Ishikawa (cell line): ENCODE results near the gene SLC22A15.

Experiments
- CEBPB ChIP-seq: IDR thresholded peaks from 2 replicates; pipeline ENCODE4 v1.6.1; 2012
- CREB1 ChIP-seq: IDR thresholded peaks from 2 replicates; pipeline ENCODE4 v1.6.1; 2012; ENCODE audit warnings: low read depth
- EGR1 ChIP-seq: IDR thresholded peaks from 2 replicates; pipeline ENCODE4 v1.6.1; 2012
- EP300 ChIP-seq: IDR thresholded peaks from 2 replicates; pipeline ENCODE4 v1.6.1; 2012; ENCODE audit warnings: borderline replicate concordance
- FOXM1 ChIP-seq: IDR thresholded peaks from 2 replicates; pipeline ENCODE4 v1.6.1; 2012; ENCODE audit warnings: low read depth, borderline replicate concordance
- NFIC ChIP-seq: IDR thresholded peaks from 2 replicates; pipeline ENCODE4 v1.6.1; 2012
- RAD21 ChIP-seq: IDR thresholded peaks from 2 replicates; pipeline ENCODE4 v1.6.1; 2012; ENCODE audit warnings: low read depth
- TAF1 ChIP-seq: IDR thresholded peaks from 2 replicates; pipeline ENCODE4 v1.6.1; 2012; ENCODE audit warnings: low read depth, mild to moderate bottlenecking
- TCF12 ChIP-seq: IDR thresholded peaks from 2 replicates; pipeline ENCODE4 v1.6.1; 2012; ENCODE audit warnings: low read depth
- TEAD4 ChIP-seq: IDR thresholded peaks from 2 replicates; pipeline ENCODE4 v1.6.1; 2012
- YY1 ChIP-seq: IDR thresholded peaks from 2 replicates; pipeline ENCODE4 v1.6.1; 2012; ENCODE audit warnings: low read depth
- ZBTB7A ChIP-seq: IDR thresholded peaks from 2 replicates; pipeline ENCODE4 v1.6.1; 2012; ENCODE audit warnings: low read depth
- TF ChIP-seq, protein P1 (sequence below): IDR thresholded peaks from 2 replicates; pipeline ENCODE4 v1.6.1; 2012
- TF ChIP-seq, protein P2 (sequence below): IDR thresholded peaks from 2 replicates; pipeline ENCODE4 v1.6.1; 2012
- TF ChIP-seq, protein P3 (sequence below): IDR thresholded peaks from 2 replicates; pipeline ENCODE4 v1.6.1; 2012; ENCODE audit warnings: low read depth, mild to moderate bottlenecking

SLC22A15 gene

DNA sequence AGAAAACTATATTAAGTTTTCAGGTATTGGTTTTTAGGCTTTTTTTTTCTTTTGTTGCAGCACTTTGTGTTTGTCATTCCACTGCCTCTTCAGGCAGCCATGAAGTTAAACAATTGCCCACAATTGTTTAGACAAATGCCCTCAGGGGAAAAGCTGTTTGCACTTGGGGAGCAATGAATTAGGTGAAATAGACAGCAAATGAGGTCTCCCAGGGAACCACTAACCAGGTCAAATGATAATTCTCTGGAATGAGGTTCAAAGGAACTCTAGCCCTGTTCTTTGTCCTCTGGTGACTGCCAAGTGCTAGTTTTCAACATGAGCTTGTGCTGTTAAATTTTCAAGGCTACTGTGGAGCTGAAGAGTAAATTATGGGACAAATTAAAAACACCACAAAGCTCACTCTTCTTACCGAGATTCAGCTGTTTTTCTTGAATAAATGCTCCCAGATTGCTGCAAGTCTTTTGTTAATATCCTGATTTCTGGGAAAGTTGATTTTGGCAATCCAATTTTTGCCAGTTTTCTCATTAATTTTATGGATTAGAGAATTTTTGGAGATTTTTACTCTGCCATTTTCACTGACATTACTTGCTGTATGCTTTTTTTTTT, 119.8 kb downstream of the SLC22A15 start:
- TF ChIP-seq, protein P1, sequence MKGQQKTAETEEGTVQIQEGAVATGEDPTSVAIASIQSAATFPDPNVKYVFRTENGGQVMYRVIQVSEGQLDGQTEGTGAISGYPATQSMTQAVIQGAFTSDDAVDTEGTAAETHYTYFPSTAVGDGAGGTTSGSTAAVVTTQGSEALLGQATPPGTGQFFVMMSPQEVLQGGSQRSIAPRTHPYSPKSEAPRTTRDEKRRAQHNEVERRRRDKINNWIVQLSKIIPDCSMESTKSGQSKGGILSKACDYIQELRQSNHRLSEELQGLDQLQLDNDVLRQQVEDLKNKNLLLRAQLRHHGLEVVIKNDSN: no peak
- TF ChIP-seq EGR1 (no peak), TCF12 (no peak), NFIC (no peak), RAD21 (no peak), FOXM1 (no peak), TAF1 (no peak)
- TF ChIP-seq, protein P2, sequence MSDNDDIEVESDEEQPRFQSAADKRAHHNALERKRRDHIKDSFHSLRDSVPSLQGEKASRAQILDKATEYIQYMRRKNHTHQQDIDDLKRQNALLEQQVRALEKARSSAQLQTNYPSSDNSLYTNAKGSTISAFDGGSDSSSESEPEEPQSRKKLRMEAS: no peak

DNA sequence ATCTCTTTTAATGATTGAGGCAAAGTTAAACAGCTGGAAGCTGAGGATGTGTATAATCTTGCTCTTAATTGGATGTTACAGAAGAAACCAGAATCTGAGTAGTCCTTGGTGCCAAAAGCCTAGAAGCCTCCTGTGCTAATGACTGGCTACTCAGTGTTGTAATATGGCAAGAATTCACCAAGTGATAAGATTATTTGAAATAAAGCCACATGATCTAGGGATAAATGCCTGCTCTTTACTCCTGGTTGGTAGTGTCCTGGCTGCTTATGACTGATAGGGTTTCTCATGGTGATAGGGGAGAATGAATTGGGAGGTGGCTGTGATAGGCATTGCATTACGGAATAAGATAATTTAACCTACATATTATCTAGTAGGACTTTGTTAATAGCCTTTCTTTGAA, 121.3 kb downstream of the SLC22A15 start:
- TF ChIP-seq YY1 (no peak), RAD21 (no peak), FOXM1 (no peak)

DNA sequence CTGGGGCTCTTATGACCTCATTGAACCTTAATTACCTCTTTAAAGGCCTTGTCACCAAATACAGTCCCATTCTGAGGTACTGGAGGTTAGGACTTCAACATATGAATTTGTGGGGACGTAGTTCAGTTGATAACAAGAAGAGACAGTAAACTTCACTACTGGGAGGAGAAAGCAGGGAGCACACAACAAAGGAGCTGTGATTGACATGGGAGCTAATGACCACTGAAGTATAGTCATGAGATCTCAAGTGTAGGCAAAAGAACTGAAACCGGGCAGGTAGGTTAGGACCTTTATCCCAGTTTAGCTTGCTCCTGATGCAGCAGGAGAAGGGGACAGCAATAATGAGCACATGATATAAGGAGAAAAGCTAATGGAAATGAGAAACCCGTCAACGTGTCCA, 123.1 kb downstream of the SLC22A15 start:
- TF ChIP-seq RAD21 (no peak), NFIC (no peak), TEAD4 (no peak), ZBTB7A (no peak), EGR1 (no peak), TCF12 (no peak), CEBPB (no peak), FOXM1 (no peak), CREB1 (no peak), TAF1 (no peak)
- TF ChIP-seq, protein P2: no peak
- TF ChIP-seq, protein P3, sequence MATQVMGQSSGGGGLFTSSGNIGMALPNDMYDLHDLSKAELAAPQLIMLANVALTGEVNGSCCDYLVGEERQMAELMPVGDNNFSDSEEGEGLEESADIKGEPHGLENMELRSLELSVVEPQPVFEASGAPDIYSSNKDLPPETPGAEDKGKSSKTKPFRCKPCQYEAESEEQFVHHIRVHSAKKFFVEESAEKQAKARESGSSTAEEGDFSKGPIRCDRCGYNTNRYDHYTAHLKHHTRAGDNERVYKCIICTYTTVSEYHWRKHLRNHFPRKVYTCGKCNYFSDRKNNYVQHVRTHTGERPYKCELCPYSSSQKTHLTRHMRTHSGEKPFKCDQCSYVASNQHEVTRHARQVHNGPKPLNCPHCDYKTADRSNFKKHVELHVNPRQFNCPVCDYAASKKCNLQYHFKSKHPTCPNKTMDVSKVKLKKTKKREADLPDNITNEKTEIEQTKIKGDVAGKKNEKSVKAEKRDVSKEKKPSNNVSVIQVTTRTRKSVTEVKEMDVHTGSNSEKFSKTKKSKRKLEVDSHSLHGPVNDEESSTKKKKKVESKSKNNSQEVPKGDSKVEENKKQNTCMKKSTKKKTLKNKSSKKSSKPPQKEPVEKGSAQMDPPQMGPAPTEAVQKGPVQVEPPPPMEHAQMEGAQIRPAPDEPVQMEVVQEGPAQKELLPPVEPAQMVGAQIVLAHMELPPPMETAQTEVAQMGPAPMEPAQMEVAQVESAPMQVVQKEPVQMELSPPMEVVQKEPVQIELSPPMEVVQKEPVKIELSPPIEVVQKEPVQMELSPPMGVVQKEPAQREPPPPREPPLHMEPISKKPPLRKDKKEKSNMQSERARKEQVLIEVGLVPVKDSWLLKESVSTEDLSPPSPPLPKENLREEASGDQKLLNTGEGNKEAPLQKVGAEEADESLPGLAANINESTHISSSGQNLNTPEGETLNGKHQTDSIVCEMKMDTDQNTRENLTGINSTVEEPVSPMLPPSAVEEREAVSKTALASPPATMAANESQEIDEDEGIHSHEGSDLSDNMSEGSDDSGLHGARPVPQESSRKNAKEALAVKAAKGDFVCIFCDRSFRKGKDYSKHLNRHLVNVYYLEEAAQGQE: no peak
- TF ChIP-seq, protein P1: no peak

DNA sequence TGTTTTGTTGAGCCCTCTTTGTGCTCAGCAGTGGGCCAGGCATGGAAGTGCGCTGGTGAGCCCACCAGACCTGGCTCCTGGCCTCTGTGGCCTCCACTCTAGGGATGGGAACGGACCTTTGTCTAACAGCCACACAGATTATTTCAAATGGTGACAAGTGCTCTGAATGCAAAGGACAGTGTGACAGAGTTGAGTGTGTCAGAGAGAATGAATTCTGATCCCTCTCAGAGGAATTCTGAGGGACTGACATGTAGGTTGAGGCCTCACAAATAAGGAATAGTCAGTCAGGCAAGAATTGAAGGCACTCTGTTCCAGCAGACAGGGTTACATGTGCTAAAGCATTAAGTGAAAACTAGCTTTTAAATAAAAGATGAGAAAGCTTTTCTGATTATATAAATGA, 123.6 kb downstream of the SLC22A15 start:
- no peak for TF ChIP-seq CREB1

DNA sequence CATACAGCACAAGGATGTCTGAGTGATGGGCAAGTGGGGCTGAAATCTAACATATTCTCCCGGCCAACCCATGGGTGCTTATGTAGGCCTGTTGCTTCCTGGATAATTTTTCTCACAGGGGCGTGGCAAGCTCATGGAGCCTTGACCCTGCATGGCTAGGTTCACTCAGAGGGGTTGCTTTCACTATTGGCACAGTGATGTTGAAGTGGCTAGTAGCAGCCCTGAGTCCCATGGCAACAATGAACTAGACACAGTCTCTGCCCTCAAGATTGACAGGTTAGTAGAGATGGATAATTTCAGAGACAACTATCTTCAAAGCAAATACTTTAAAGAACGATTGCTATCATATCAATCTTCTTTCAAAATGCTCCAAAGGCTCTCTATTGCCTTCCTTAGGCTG, 128.4 kb downstream of the SLC22A15 start:
- no peak for TF ChIP-seq TEAD4
- TF ChIP-seq CREB1: no peak

DNA sequence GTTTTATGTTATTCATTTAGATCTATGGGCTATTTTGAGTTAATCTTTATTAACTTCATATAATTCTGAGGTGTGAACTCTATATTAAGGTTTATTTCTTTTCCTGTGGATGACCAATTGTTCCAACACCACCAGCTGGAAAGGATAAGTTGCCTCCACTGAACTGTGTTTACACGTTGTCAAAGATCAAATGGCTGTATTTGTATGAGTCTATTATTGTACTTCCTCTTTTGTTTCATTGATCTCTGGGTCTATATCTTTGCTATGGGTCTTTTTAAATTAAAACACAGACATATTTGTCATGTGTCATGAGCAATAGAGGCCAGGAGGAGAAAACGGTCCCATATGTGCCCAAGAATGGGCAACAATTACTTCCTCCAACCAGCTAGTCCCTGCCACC, 129.7 kb downstream of the SLC22A15 start:
- TF ChIP-seq EP300: no peak
- no peak for TF ChIP-seq RAD21
- TF ChIP-seq, protein P1: no peak
- TF ChIP-seq TAF1: no peak
- no peak for TF ChIP-seq TEAD4
- no peak for TF ChIP-seq TCF12
- no peak for TF ChIP-seq CEBPB
- TF ChIP-seq EGR1: no peak
- no peak for TF ChIP-seq FOXM1
- no peak for TF ChIP-seq CREB1

DNA sequence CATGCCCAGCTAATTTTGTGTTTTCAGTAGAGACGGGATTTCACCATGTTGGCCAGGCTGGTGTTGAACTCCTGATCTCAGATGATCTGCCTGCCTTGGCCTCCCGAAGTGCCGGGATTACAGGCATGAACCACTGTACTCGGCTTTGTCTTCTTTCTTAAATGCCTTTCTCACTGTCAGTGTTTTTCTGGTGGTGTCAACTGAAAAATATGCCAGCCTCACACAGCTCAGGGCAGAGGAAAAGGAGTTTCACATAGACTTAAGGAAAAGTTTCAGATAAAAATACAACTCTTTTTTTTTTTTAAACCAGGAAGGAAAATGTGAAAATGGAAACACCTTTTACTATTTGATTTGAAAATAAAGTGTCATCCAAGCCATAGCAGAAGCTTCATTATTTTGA, 130.3 kb downstream of the SLC22A15 start:
- TF ChIP-seq NFIC (no peak), FOXM1 (no peak), TAF1 (no peak), RAD21 (no peak), TEAD4 (no peak), EP300 (no peak), CEBPB (no peak), ZBTB7A (no peak), TCF12 (no peak), CREB1 (no peak), YY1 (no peak), EGR1 (no peak)
- TF ChIP-seq, protein P1: no peak
- TF ChIP-seq, protein P3: no peak
- TF ChIP-seq, protein P2: no peak
